HepG2 (cell line): Measurements from ENCODE around the gene TRPV4. TPM values are rescaled to one million over a fixed set of nuclear protein-coding genes. Genes with fewer than 3 reads are reported as not detected.

Experiments used
- ELF4 ChIP-seq: sonication (generic); formaldehyde crosslinking; IDR thresholded peaks from 2 replicates; pipeline ENCODE4 v1.5.0; 2020; ENCODE audit warnings: missing genetic modification reagents, mild to moderate bottlenecking, moderate library complexity, borderline replicate concordance
- polyA plus RNA-seq, 8 experiments: library from polyadenylated mRNA; depleted of rRNA in 3 of 8; stranded (reverse) in 7 of 8; unstranded in 1 of 8; fragments of >200 nt; fragmentation: Illumina TruSeq in 4 of 8; extraction: Trizol in 4 of 8; gene quantifications; 2 replicates each; pipeline versions ENCODE4 v1.2.1 to v1.2.3, GENCODE V29; 2011 to 2016; ENCODE audit warnings: low read depth in 4 of 8, missing spikeins in 1 of 8, mixed read lengths in 1 of 8; ENCODE audit not compliant: insufficient read depth in 1 of 8
- total RNA-seq, 5 experiments: library from RNA; depleted of rRNA; stranded (reverse); fragments of >200 nt; fragmentation: Illumina TruSeq; extraction: Trizol; gene quantifications; 2 replicates each; pipeline ENCODE4 v1.2.3, GENCODE V29; 2016; ENCODE audit warnings: low read depth in 1 of 5
- TF ChIP-seq, protein P1 (sequence below), 2 experiments: sonication (generic) in 1 of 2; formaldehyde crosslinking in 1 of 2; IDR thresholded peaks; 2 replicates each; pipeline versions ENCODE4 v1.6.1 to v1.9.0; 2014 to 2022; ENCODE audit warnings: antibody characterized with exemption in 1 of 2, borderline replicate concordance in 1 of 2, inconsistent platforms in 1 of 2, low read depth in 1 of 2, missing genetic modification reagents in 1 of 2
- TF ChIP-seq, protein P2 (sequence below): sonication (generic); formaldehyde crosslinking; IDR thresholded peaks from 2 replicates; pipeline ENCODE4 v1.8.1; 2023; ENCODE audit warnings: missing genetic modification reagents, mild to moderate bottlenecking, borderline replicate concordance
- TF ChIP-seq, protein P3 (sequence below): sonication (generic); formaldehyde crosslinking; IDR thresholded peaks from 2 replicates; pipeline ENCODE4 v1.4.0; 2020; ENCODE audit warnings: missing genetic modification reagents, low read depth, mild to moderate bottlenecking, borderline replicate concordance

TRPV4 gene
- total and polyA plus RNA-seq, 2 of the 13 experiments (the other 11 are each of a cell fraction or from before 2014, with no cell fraction given) = 0.66 to 4.7 TPM

DNA sequence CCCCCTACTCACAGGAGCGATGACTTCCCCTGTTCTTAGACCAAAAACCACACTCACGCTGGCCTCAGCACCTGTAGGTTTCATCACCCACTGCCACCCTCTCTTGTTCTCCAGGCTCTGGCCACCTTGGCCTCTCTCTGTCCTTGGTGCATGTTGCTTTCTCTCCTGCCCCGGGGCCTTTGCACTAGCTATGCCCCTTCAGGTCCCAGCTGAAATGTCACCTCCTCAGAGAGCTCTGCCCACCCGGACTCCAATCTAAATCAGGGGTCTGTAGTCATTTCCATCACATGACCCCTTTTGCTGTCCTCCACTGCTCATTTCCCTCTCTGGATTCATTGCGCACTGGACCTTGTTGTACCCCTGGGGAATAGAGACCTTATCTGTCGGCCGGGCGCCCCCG is 8.2 kb upstream of the TRPV4 start (continued):
- TF ChIP-seq, protein P1, sequence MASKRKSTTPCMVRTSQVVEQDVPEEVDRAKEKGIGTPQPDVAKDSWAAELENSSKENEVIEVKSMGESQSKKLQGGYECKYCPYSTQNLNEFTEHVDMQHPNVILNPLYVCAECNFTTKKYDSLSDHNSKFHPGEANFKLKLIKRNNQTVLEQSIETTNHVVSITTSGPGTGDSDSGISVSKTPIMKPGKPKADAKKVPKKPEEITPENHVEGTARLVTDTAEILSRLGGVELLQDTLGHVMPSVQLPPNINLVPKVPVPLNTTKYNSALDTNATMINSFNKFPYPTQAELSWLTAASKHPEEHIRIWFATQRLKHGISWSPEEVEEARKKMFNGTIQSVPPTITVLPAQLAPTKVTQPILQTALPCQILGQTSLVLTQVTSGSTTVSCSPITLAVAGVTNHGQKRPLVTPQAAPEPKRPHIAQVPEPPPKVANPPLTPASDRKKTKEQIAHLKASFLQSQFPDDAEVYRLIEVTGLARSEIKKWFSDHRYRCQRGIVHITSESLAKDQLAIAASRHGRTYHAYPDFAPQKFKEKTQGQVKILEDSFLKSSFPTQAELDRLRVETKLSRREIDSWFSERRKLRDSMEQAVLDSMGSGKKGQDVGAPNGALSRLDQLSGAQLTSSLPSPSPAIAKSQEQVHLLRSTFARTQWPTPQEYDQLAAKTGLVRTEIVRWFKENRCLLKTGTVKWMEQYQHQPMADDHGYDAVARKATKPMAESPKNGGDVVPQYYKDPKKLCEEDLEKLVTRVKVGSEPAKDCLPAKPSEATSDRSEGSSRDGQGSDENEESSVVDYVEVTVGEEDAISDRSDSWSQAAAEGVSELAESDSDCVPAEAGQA (IDR thresholded peaks at IDR 0.05; ENCODE audit: low read depth) = no peak
- TF ChIP-seq, protein P1 (CRISPR knock-in tag; IDR thresholded peaks at IDR 0.05; ENCODE audit: borderline replicate concordance) = no peak
- TF ChIP-seq, protein P2, sequence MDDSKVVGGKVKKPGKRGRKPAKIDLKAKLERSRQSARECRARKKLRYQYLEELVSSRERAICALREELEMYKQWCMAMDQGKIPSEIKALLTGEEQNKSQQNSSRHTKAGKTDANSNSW (CRISPR knock-in tag) = no peak
- no peak for TF ChIP-seq ELF4
- TF ChIP-seq, protein P3, sequence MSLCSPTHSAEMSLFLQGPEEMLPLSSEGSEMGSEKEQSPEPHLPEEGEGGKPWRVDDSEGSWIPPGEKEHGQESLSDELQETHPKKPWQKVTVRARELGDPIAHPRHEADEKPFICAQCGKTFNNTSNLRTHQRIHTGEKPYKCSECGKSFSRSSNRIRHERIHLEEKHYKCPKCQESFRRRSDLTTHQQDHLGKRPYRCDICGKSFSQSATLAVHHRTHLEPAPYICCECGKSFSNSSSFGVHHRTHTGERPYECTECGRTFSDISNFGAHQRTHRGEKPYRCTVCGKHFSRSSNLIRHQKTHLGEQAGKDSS (CRISPR knock-in tag) = no peak
